Ovary (tissue), 3 donors: Measurements from ENCODE around the gene OR2J2.
"Not testable (repeated sequence)": the region's sequence is repeated elsewhere in the genome, so short reads cannot be mapped to it uniquely, and the experiment has no call there.

ENCODE experiments used
- EP300 ChIP-seq: sonication (generic); formaldehyde crosslinking; IDR thresholded peaks from one replicate; pipeline ENCODE4 v1.6.1; 2017; ENCODE audit warnings: antibody characterized with exemption
- POLR2A ChIP-seq: fragments of 450-650 bp; IDR thresholded peaks from one replicate; pipeline ENCODE4 v1.6.1; 2017; ENCODE audit warnings: antibody characterized with exemption, mild to moderate bottlenecking, moderate library complexity
- TF ChIP-seq, protein P1 (sequence below), 3 donors: fragments of 450-650 bp in 2 of 3; fragments of 200-600 bp in 1 of 3; IDR thresholded peaks; one replicate each; pipeline versions ENCODE4 v1.5.1 to v1.8.0; 2016 to 2022; ENCODE audit warnings: antibody characterized with exemption in 3 of 3, mild to moderate bottlenecking in 1 of 3
- donor health status: DM: no; HTN: no; CAD: no.

DNA sequence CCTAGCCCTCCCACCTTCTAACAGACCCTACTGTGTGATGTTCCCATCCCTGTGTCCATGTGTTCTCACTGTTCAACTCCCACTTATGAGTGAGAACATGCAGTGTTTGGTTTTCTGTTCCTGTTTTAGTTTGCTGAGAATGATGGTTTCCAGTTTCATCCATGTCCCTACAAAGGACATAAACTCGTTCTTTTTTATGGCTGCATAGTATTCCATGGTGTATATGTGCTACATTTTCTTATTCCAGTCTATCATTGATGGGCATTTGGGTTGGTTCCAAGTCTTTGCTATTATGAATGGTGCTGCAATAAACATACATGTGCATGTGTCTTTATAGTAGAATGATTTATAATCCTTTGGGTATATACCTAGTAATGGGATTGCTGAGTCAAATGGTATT lies 18.0 kb downstream of the OR2J2 start:
- TF ChIP-seq, protein P1, sequence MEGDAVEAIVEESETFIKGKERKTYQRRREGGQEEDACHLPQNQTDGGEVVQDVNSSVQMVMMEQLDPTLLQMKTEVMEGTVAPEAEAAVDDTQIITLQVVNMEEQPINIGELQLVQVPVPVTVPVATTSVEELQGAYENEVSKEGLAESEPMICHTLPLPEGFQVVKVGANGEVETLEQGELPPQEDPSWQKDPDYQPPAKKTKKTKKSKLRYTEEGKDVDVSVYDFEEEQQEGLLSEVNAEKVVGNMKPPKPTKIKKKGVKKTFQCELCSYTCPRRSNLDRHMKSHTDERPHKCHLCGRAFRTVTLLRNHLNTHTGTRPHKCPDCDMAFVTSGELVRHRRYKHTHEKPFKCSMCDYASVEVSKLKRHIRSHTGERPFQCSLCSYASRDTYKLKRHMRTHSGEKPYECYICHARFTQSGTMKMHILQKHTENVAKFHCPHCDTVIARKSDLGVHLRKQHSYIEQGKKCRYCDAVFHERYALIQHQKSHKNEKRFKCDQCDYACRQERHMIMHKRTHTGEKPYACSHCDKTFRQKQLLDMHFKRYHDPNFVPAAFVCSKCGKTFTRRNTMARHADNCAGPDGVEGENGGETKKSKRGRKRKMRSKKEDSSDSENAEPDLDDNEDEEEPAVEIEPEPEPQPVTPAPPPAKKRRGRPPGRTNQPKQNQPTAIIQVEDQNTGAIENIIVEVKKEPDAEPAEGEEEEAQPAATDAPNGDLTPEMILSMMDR (IDR thresholded peaks at IDR 0.05) = not testable (repeated sequence)
- TF ChIP-seq POLR2A, EP300: not testable (repeated sequence)
